Stimulated activated CD8-positive, alpha-beta memory T cell treated with anti-CD3 and anti-CD28 coated beads, Interleukin-12 subunit alpha, Interleukin-12 subunit beta, amount 100 ng/mL, for 1 hour (primary cell): ENCODE results near the gene TFDP2.
"Not testable (repeated sequence)": the region's sequence is repeated elsewhere in the genome, so short reads cannot be mapped to it uniquely, and the experiment has no call there.

Experiments used
- DNase-seq: peaks from one replicate; pipeline ENCODE4 v3.0.0-alpha.2; 2020; ENCODE audit warnings: low read depth

Gene TFDP2

GRCh38 chr3:142127941-142128658 lies 21.2 kb downstream of the TFDP2 start:
- no peak for DNase-seq

- DNase-seq: no peak
Observed at GRCh38 chr3:142124243-142124642, 25.1 kb downstream of the TFDP2 start.

GRCh38 chr3:142120707-142121106 lies 28.6 kb downstream of the TFDP2 start:
- DNase-seq: no peak

GRCh38 chr3:142118911-142119310 lies 30.4 kb downstream of the TFDP2 start:
- no peak for DNase-seq

GRCh38 chr3:142117056-142117851 lies 32.1 kb downstream of the TFDP2 start:
- DNase-seq: no peak

GRCh38 chr3:142115867-142116668 lies 33.3 kb downstream of the TFDP2 start:
- no peak for DNase-seq

- no peak for DNase-seq
Observed at GRCh38 chr3:142112601-142113000, 36.7 kb downstream of the TFDP2 start.

- DNase-seq: no peak
Observed at GRCh38 chr3:142106548-142106947, 42.8 kb downstream of the TFDP2 start.

- DNase-seq: no peak
Observed at GRCh38 chr3:142105991-142106390, 43.4 kb downstream of the TFDP2 start.

- DNase-seq: no peak
Observed at GRCh38 chr3:142104763-142105162, 44.6 kb downstream of the TFDP2 start.

GRCh38 chr3:142098964-142099363 lies 50.4 kb downstream of the TFDP2 start:
- DNase-seq: no peak

- no peak for DNase-seq
Observed at GRCh38 chr3:142097099-142097843, 52.1 kb downstream of the TFDP2 start.

- DNase-seq: no peak
Observed at GRCh38 chr3:142095841-142096240, 53.5 kb downstream of the TFDP2 start.

- not testable (repeated sequence) for DNase-seq
Observed at GRCh38 chr3:142088925-142089324, 60.4 kb downstream of the TFDP2 start.

GRCh38 chr3:142088522-142088921 lies 60.8 kb downstream of the TFDP2 start:
- DNase-seq: no peak

GRCh38 chr3:142087676-142088075 lies 61.7 kb downstream of the TFDP2 start:
- DNase-seq: no peak

GRCh38 chr3:142086581-142087090 lies 62.7 kb downstream of the TFDP2 start:
- DNase-seq: no peak

- no peak for DNase-seq
Observed at GRCh38 chr3:142081178-142081577, 68.2 kb downstream of the TFDP2 start.

GRCh38 chr3:142077859-142078500 lies 71.4 kb downstream of the TFDP2 start:
- no peak for DNase-seq

GRCh38 chr3:142077155-142077858 lies 72.0 kb downstream of the TFDP2 start:
- DNase-seq: no peak

GRCh38 chr3:142075656-142076055 lies 73.7 kb downstream of the TFDP2 start:
- not testable (repeated sequence) for DNase-seq
